ENCODE data around the gene FGF19.

Gene FGF19

DNA sequence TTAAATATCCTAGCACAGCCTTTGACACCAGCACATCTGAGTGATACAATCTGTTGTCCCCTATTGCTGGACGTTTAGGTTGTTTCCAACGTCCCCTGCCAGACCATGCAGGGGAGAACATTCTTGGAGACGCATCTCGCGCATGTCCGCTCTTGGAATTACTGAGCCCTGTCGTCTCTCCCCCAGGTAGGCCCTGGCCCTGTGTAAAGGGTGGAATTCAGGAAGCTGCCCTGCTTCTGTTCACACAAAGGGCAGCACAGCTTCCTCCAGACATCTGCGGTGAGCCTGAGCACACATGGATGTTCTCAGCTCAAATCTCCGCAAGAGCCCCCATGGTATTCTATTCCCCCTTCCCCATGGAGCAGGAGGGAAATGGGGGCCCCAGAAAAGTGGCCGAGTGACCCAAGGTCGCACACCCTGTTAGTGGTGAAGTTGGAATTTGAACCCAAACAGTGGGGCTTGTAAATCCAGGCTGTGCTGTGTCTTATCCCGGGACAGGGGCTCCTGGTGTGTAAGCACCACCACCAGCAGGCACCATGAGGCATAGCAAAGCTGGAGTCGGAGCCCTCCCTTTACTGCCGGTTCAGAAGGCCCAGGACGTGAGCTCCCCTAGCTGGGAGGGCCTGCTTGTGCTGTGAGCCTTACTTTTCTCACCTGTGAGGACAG, 5.0 kb upstream of the FGF19 start:
- no peak overlapping the region for H3K4me3 ChIP-seq (ENCODE audit: low read depth, low read length)
- TF ChIP-seq, protein P1, sequence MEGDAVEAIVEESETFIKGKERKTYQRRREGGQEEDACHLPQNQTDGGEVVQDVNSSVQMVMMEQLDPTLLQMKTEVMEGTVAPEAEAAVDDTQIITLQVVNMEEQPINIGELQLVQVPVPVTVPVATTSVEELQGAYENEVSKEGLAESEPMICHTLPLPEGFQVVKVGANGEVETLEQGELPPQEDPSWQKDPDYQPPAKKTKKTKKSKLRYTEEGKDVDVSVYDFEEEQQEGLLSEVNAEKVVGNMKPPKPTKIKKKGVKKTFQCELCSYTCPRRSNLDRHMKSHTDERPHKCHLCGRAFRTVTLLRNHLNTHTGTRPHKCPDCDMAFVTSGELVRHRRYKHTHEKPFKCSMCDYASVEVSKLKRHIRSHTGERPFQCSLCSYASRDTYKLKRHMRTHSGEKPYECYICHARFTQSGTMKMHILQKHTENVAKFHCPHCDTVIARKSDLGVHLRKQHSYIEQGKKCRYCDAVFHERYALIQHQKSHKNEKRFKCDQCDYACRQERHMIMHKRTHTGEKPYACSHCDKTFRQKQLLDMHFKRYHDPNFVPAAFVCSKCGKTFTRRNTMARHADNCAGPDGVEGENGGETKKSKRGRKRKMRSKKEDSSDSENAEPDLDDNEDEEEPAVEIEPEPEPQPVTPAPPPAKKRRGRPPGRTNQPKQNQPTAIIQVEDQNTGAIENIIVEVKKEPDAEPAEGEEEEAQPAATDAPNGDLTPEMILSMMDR (IDR thresholded peaks at IDR 0.05; ENCODE audit: low read depth, low read length): no peak

DNA sequence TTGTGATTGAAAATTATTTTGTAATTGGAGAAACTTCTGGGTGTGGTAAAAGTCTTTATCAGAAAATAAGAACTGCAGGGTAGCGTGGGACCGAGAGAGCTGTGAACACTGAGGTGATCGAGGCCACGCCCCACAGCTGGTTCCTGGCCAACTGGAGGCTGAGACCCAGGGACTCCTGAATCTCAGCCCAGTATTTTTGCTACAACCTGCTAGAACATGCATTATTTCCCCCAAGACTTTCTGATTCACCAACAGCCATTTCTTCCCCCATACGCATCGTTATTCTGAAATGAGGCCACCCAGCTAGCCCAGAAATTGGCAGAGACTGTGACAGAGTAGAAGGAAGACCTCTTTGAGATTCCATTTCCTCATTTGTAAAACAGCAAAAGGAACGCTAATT, 3.4 kb upstream of the FGF19 start:
- TF ChIP-seq, protein P1 (IDR thresholded peaks at IDR 0.05; ENCODE audit: low read depth, low read length): no peak
- no peak overlapping the region for H3K4me3 ChIP-seq (ENCODE audit: low read depth, low read length)

DNA sequence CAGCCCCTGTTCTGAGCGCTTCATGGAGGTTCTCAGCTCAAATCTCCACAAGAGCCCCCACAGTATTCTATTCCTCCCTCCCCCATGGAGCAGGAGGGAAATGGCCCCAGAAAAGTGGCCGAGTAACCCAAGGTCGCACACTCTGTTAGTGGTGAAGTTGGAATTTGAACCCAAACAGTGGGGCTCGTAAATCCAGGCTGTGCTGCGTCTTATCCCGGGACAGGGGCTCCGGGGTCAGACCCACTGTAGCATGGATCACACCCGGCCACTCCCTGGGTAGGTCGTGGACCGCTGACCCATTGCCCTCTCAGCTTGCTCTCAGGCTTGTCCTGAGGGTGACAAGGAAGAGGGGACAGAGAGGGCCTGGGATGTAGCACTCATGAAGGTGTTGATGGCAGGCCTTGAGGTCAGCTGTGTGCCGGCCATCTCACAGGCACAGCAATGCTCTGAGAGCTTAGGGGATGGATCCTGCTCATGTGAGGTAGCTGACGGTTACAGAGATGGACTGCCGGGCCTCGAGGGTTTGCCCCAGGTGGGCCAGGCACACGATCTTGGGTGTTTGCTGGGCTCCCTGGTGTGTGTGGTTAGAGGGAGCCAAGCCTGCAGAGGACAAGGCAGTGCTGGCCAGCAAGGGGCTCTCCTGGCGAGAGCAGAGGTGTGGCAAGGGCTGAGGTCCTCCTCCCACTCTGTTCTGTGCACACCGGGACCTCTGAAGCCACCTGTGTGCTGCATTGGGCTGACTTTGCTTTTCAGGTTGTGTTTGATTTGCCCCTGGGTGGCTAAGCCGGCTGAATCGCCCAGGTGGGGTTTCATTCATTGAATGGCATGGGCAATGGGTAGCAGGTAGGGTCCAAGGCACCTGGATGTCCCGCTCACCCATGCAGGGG, 2.3 kb upstream of the FGF19 start:
- TF ChIP-seq, protein P1 (IDR thresholded peaks at IDR 0.05; ENCODE audit: low read depth, low read length): no peak
- H3K4me3 ChIP-seq (ENCODE audit: low read depth, low read length): no peak overlapping the region

DNA sequence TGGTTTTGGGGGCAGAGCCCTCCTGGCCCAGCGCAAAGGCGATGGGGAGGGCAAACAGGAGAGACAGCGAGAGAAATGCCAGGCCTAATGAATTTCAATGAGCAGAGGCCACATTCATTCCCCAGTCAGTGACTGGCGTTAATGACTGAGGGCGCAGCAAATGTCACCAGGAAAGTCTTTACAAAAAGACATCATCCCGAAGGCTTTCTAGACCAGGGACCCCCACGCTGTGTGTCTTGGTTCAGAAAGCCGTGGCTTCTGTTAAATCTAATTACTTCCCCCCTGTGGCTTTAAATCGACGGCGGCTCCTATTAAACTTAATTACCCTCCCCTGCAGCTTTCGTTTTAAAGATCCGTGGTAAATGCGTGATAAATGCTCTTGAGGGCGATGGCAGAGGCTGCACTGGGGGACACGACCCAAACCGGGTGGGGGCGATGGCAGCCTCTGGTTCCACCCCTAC, 1.6 kb upstream of the FGF19 start:
- TF ChIP-seq, protein P1 (IDR thresholded peaks at IDR 0.05; ENCODE audit: low read depth, low read length): no peak
- H3K4me3 ChIP-seq (ENCODE audit: low read depth, low read length): no peak overlapping the region

DNA sequence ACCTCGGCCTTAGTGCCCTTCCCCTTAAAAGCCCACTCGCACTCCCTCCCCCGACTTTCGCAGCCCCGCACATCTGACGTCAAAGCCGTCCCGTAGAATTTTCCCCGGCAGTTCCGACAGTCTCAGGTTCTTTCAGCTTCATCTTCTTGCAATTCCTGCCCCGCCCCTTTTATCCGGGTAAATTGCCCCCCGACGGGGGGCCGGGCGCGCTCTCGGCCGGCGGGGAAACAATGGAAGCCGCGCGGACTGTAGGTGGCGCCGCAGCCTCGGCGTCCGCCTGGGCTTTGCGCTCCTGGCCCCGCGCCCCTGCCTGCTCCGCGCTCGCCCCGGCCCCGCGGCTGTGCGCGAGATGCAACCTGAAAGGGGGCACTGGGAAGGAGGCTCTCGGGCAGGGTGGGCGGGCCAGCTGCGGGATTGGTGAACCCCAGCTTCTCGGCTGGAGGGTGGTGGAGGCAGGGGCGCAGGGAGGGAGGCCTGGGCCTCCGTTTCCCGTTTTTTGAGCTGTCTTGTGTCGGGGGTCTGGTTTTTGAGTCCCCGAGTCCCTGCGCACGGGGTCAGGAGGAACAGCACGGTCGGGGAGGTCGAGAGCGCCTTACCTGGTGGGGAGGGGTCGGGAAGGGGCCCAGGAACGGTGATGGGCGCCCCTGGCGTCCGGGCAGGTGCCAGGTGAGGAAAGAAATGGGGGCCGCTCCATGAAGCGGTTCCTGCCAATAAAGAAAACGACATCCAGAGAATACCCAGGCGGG, 859 bp upstream of the FGF19 start:
- TF ChIP-seq, protein P1 (IDR thresholded peaks at IDR 0.05; ENCODE audit: low read depth, low read length): peak; percentile 45
- H3K4me3 ChIP-seq (ENCODE audit: low read depth, low read length): no peak overlapping the region

DNA sequence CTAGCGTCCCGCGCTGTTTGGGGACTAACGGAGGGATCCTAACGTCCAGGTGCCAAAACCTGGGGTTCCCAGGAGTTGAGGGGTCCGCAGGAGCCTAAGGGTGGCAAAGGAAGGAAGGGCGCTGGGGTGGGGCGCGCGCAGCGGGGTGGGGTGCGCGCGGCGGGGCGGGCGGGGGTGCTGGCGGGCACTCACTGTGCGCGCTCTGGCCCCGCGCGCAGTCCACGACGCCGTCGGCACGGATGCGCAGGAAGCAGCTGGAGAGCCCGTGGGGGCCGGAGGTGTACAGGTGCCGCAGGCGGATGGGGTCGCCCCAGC, 412 bp downstream of the FGF19 start:
- TF ChIP-seq, protein P1 (IDR thresholded peaks at IDR 0.05; ENCODE audit: low read depth, low read length): no peak
- no peak overlapping the region for H3K4me3 ChIP-seq (ENCODE audit: low read depth, low read length)
